Keratinocyte (primary cell): ENCODE measurements around the gene ERI2. TPM values are rescaled to one million over a fixed set of nuclear protein-coding genes. Genes with fewer than 3 reads are reported as not detected.
A peak's percentile ranks its signal among the peaks of the same experiment; 100 is the strongest.

Source experiments
- DNase-seq: peaks from one replicate; pipeline ENCODE4 v3.0.0-alpha.2; 2011; ENCODE audit warnings: low read depth, missing footprints, low spot score
- FAIRE-seq: peaks from 2 replicates; lab custom pipeline; 2011; peaks lifted over from hg19 to GRCh38; lab: Jason Lieb, UNC
- H2AFZ ChIP-seq: 2 replicates; pipeline ENCODE4 v1.6.0; 2012; ENCODE audit warnings: low read length, control low read depth, inconsistent platforms; ENCODE audit not compliant: control insufficient read depth
- H3K27ac ChIP-seq: 2 replicates; pipeline ENCODE4 v1.5.1; 2011; ENCODE audit warnings: low read length; ENCODE audit not compliant: control insufficient read depth, insufficient read depth
- H3K27me3 ChIP-seq: 3 replicates; pipeline ENCODE4 v1.6.0; 2011; ENCODE audit warnings: low read length; ENCODE audit not compliant: control insufficient read depth, insufficient read depth; ENCODE audit errors: extremely low read depth
- H3K36me3 ChIP-seq, 2 experiments: 2 replicates in 1 of 2; 3 replicates in 1 of 2; pipeline ENCODE4 v1.5.1; 2011; ENCODE audit warnings: low read length in 2 of 2, mild to moderate bottlenecking in 1 of 2; ENCODE audit not compliant: control insufficient read depth in 2 of 2, insufficient read depth in 2 of 2; ENCODE audit errors: extremely low read depth in 1 of 2
- H3K4me1 ChIP-seq: 3 replicates; pipeline ENCODE4 v1.5.1; 2011; ENCODE audit warnings: low read length; ENCODE audit not compliant: control insufficient read depth, insufficient read depth; ENCODE audit errors: extremely low read depth
- H3K4me2 ChIP-seq: 3 replicates; pipeline ENCODE4 v1.6.0; 2011; ENCODE audit warnings: low read depth, low read length; ENCODE audit not compliant: control insufficient read depth, insufficient read depth; ENCODE audit errors: extremely low read depth
- H3K4me3 ChIP-seq, 3 experiments: fragments of 200-600 bp in 1 of 3; sonication (generic) in 1 of 3; 2 replicates in 2 of 3; 3 replicates in 1 of 3; pipeline ENCODE4 v1.5.1; 2011 to 2016; ENCODE audit warnings: low read length in 3 of 3, mild to moderate bottlenecking in 3 of 3, control low read depth in 2 of 3, inconsistent platforms in 1 of 3, low read depth in 1 of 3, mixed read lengths in 1 of 3, mixed run types in 1 of 3, moderate library complexity in 1 of 3; ENCODE audit not compliant: control insufficient read depth in 2 of 3, insufficient read depth in 2 of 3; ENCODE audit errors: extremely low read depth in 1 of 3
- H3K79me2 ChIP-seq: 2 replicates; pipeline ENCODE4 v1.6.0; 2012; ENCODE audit warnings: low read length; ENCODE audit not compliant: control insufficient read depth, insufficient read depth
- H3K9ac ChIP-seq: 3 replicates; pipeline ENCODE4 v1.6.0; 2011; ENCODE audit warnings: low read length; ENCODE audit not compliant: control insufficient read depth, insufficient read depth; ENCODE audit errors: extremely low read depth
- H3K9me1 ChIP-seq: 3 replicates; pipeline ENCODE4 v1.6.0; 2011; ENCODE audit warnings: low read length; ENCODE audit not compliant: control insufficient read depth, insufficient read depth; ENCODE audit errors: extremely low read depth
- H3K9me3 ChIP-seq: 2 replicates; pipeline ENCODE4 v1.5.1; 2012; ENCODE audit warnings: low read depth, low read length; ENCODE audit not compliant: control insufficient read depth
- H4K20me1 ChIP-seq: 3 replicates; pipeline ENCODE4 v1.6.0; 2011; ENCODE audit warnings: low read length; ENCODE audit not compliant: control insufficient read depth, insufficient read depth; ENCODE audit errors: extremely low read depth
- CTCF ChIP-seq, 3 experiments: IDR thresholded peaks in 1 of 3; conservative IDR thresholded peaks in 1 of 3; optimal IDR thresholded peaks in 1 of 3; 2 replicates in 2 of 3; 3 replicates in 1 of 3; pipeline versions ENCODE3 to v1.5.1; 2011; ENCODE audit warnings: low read length in 3 of 3, mild to moderate bottlenecking in 3 of 3, moderate library complexity in 2 of 3, control low read depth in 1 of 3, inconsistent platforms in 1 of 3; ENCODE audit not compliant: insufficient read depth in 2 of 3; ENCODE audit errors: extremely low read depth in 1 of 3
- EZH2 ChIP-seq: IDR thresholded peaks from one replicate; pipeline ENCODE4 v1.6.1; 2012; ENCODE audit warnings: inconsistent platforms, mild to moderate bottlenecking, low read length, moderate library complexity
- dilution Hi-C: fragments of 300-500 bp; cut with MboI; formaldehyde crosslinking; loops from one replicate; pipeline ENCODE4 v1.7.0; 2020; ENCODE audit warnings: low sequenced_read_pairs; ENCODE audit not compliant: extremely low pct_ligation_motif_present
- polyA plus RNA-seq, 5 experiments: library from polyadenylated mRNA; depleted of rRNA in 3 of 5; stranded (reverse) in 3 of 5; stranded (forward) in 1 of 5; unstranded in 1 of 5; fragments of >200 nt; gene quantifications; 1 replicate in 1 of 5; 2 replicates in 3 of 5; 3 replicates in 1 of 5; pipeline versions ENCODE4 v1.2.1 to v1.2.3, GENCODE V29; 2011 to 2012; ENCODE audit warnings: missing spikeins in 2 of 5, low read depth in 1 of 5, low replicate concordance in 1 of 5

The ERI2 gene
- polyA plus RNA-seq, 1 donor (not counting 4 experiments of a cell fraction or from before 2014, with no cell fraction given): 19.5 TPM

- no peak overlapping the region for H3K4me2 ChIP-seq
- DNase-seq (no peak), FAIRE-seq (peak; percentile 13)
- no peak overlapping the region for H3K27ac ChIP-seq
- peaks cover 0 to 4% of the 10 kb centered on the region in 2 experiments for H3K36me3 ChIP-seq
- no peak overlapping the region for H3K9ac ChIP-seq
- dilution Hi-C loops: no loop called here
- TF ChIP-seq EZH2 (no peak), CTCF (optimal IDR thresholded peaks at IDR 0.05 in 1 of 3, IDR thresholded peaks at IDR 0.05 in 1 of 3, conservative IDR thresholded peaks at IDR 0.05 in 1 of 3; ENCODE audit: extremely low read depth in 1 of 3, insufficient read depth in 2 of 3, low read length in 3 of 3) (no peak)
- peaks cover 2% of the 10 kb centered on the region for H3K4me1 ChIP-seq
- H3K9me3 ChIP-seq: no peaks in the 10 kb centered on the region
- no peak overlapping the region for H3K4me3 ChIP-seq
- H2AFZ ChIP-seq: no peak overlapping the region
- H3K9me1 ChIP-seq: no peaks in the 10 kb centered on the region
- H3K27me3 ChIP-seq: no peaks in the 10 kb centered on the region
- H4K20me1 ChIP-seq: no peaks in the 10 kb centered on the region
- H3K79me2 ChIP-seq: no peaks in the 10 kb centered on the region
Observed at GRCh38 chr16:20812510-20812909, 6.2 kb upstream of the ERI2 start.

GRCh38 chr16:20811889-20812439 is 5.7 kb upstream of the ERI2 start:
- peaks cover 7% of the 10 kb centered on the region for H3K4me1 ChIP-seq
- TF ChIP-seq CTCF (optimal IDR thresholded peaks at IDR 0.05 in 1 of 3, IDR thresholded peaks at IDR 0.05 in 1 of 3, conservative IDR thresholded peaks at IDR 0.05 in 1 of 3; ENCODE audit: extremely low read depth in 1 of 3, insufficient read depth in 2 of 3, low read length in 3 of 3) (no peak), EZH2 (no peak)
- H3K9ac ChIP-seq: no peak overlapping the region
- no peaks in the 10 kb centered on the region for H3K79me2 ChIP-seq
- DNase-seq: no peak
- H3K36me3 ChIP-seq: peaks cover 0 to 4% of the 10 kb centered on the region in 2 experiments
- H3K9me1 ChIP-seq: no peaks in the 10 kb centered on the region
- H2AFZ ChIP-seq: no peak overlapping the region
- no peak overlapping the region for H3K27ac ChIP-seq
- H3K4me3 ChIP-seq: no peak overlapping the region
- dilution Hi-C loops: no loop called here
- no peak for FAIRE-seq
- no peaks in the 10 kb centered on the region for H4K20me1 ChIP-seq
- H3K9me3 ChIP-seq: no peaks in the 10 kb centered on the region
- no peak overlapping the region for H3K4me2 ChIP-seq
- H3K27me3 ChIP-seq: no peaks in the 10 kb centered on the region
